Fibroblast of lung (primary cell): Measurements from ENCODE around the gene PHB1.

ENCODE experiments used
- CTCF ChIP-seq, 2 donors: IDR thresholded peaks in 1 of 2; conservative IDR thresholded peaks in 1 of 2; 1 replicate in 1 of 2; 2 replicates in 1 of 2; pipeline ENCODE4 v1.5.1; 2011 to 2012; ENCODE audit warnings: low read length in 2 of 2, control low read depth in 1 of 2, inconsistent platforms in 1 of 2, low read depth in 1 of 2, mild to moderate bottlenecking in 1 of 2
- EZH2 ChIP-seq: IDR thresholded peaks from 2 replicates; pipeline ENCODE4 v1.5.1; 2012; ENCODE audit warnings: low read length, control low read depth, mild to moderate bottlenecking; ENCODE audit errors: missing control alignments

DNA sequence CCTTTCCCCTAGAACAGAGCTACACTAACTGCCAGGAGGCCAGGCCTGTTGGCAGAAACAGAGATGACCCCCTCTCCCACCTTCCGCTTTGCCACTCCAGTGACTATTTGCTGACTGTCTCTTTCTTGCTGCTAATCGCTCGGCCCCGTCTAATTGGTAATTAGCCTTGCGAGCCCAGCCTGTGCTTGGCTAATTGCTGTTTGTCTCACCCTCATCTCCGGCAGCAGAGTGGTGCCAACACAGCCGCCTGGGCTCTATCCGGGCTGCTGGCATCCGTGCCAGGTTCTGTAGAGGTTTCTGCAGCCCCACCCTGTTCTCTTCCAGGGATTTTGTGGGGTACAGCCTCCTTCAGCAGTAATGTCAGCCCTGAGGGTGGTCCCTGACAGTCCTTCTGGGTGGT lies 27.4 kb upstream of the PHB1 start:
- TF ChIP-seq CTCF (conservative IDR thresholded peaks at IDR 0.05 in 1 of 2, IDR thresholded peaks at IDR 0.05 in 1 of 2; ENCODE audit: low read depth in 1 of 2, low read length in 2 of 2) (no peak), EZH2 (no peak)
